Stimulated activated CD4-positive, alpha-beta T cell treated with anti-CD3 and anti-CD28 coated beads, TNF-alpha, amount 100 ng/mL, for 48 hours (primary cell): ENCODE data around the gene ACVR2A.

Source experiments
- DNase-seq, 3 donors: peaks; one replicate each; pipeline ENCODE4 v3.0.0-alpha.2; 2020; ENCODE audit warnings: low read depth in 3 of 3

ACVR2A gene

DNA sequence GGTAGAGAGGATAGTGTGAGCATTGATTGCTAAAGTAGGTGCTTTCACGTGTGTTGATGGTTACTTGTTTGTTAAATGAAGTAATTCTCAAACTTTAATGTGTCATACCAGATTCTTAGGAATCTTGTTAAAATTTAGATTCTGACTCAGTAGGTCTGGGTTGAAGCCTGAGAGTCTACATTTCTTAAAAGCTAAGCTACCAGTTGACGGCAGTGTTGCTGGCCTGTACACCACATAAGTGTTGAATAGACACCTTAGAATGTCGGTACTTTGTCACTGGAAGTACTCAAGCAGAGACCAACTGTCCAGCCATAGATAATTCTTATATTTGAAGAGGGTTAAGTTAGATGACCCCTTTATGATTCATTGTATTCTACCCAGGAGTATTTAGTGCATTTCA is 79.8 kb downstream of the ACVR2A start:
- DNase-seq: no peak

DNA sequence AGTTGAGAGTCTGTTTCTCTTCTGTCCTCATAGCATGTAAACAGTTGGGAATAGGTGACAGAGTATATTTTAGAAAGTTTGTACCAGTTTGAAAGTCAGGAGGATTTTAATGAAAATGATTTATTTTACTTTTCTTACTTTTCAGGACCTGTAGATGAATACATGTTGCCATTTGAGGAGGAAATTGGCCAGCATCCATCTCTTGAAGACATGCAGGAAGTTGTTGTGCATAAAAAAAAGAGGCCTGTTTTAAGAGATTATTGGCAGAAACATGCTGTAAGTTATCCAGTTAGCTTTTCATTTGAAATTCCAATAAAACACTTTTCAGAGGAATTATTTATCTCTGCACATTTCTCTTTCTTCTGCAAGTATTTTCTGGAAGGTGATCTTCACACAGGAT is 81.1 kb downstream of the ACVR2A start:
- DNase-seq: no peak

DNA sequence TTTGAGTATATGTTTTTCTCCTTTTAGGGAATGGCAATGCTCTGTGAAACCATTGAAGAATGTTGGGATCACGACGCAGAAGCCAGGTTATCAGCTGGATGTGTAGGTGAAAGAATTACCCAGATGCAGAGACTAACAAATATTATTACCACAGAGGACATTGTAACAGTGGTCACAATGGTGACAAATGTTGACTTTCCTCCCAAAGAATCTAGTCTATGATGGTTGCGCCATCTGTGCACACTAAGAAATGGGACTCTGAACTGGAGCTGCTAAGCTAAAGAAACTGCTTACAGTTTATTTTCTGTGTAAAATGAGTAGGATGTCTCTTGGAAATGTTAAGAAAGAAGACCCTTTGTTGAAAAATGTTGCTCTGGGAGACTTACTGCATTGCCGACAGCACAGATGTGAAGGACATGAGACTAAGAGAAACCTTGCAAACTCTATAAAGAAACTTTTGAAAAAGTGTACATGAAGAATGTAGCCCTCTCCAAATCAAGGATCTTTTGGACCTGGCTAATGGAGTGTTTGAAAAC is 82.3 kb downstream of the ACVR2A start:
- DNase-seq: no peak

DNA sequence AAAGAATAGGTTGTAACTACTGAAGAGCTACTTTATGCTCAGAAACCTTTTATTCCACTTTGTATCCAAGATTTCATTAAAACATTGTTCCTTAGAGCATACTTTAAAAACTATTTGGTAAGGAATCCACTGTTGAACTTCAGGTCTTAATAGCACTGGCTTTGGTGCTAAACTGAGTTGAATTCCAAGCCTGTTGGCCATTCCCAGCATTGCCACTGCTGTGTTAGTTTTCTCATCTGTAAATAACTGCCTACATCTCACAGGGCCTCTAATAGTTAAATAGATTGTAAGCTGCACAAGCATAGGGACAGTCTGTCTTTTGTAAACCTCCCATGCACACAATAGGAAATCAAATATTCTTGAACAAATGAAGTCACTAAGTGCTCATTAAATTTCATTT is 89.1 kb downstream of the ACVR2A start:
- no peak for DNase-seq

DNA sequence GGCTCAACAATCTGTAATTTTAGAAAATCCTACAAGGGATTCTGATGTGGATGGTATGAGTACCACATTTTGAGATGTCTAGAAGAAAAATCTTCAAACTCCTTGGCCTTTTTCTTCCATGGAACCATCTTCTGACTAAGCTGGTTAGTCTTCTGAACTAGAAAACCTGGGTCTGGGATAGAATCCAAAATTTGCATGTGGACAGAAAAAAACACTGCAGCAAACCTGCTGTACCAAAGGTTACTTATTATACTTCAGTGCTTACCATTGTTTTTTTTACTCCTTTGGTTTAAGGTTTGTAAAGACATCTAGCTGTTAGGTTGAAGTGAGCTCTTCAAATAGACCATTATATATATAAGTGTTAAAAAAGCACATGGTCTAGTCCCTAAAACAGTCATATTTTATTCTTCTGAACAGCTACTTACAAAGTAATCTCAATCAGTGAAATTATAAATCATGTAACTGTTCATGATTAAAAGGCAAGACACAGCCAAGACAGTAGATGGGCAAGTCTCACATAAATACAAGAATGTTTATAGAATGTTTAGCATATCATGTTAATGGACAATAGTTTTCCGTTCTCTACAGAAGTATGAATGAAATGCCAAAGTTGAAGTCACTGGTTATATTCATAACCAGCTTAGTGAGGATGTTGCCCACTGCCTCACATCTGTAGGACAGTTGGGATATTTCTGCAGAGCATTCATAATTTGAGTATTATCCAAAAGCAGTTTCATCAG is 90.2 kb downstream of the ACVR2A start:
- DNase-seq: no peak

DNA sequence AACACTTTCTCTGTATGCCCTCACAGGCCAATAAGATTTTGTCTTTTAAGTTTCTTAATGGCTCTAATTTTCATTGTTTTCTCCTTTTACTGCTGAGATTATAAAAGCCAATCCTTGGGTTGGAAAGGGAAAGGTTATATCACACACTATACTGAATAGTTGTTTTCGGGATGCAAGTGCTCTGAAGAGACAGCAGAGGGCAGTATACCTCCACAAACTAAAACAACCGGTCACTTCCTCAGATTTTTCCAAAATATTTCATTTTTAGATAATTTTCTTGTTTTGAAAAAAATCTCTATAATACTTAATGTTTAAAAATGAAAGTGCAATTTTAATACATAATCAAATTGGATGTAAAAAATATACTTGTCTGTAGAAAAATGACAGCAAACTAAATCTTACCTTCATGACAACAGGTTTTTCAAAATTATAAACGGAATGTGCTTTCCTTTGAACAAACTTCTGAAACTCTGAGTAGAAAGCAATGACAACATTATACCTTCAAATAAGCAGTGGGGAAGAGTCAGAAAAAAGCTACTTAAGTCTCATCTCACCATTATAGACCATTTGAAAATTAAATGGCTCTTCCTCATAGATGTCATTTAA is 93.0 kb downstream of the ACVR2A start:
- DNase-seq: no peak

DNA sequence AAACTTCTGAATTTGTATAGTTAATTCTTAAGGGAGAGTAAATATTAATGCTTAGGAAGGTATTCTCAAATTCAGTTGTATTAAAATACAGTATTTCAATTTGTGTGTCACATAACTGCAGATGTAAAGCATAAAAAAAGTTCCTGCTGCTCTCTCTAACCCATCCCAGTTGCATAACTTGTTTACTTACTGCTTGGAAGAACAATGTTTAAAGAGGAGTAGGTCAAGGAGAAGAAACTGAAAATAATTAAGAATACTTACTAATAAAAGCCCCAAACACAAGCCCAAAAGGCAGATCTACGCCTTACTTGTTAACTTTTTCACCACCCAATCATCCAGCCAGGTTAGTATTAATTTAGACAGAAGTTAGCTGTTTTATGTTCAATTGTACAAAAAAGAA is 94.5 kb downstream of the ACVR2A start:
- DNase-seq: no peak

DNA sequence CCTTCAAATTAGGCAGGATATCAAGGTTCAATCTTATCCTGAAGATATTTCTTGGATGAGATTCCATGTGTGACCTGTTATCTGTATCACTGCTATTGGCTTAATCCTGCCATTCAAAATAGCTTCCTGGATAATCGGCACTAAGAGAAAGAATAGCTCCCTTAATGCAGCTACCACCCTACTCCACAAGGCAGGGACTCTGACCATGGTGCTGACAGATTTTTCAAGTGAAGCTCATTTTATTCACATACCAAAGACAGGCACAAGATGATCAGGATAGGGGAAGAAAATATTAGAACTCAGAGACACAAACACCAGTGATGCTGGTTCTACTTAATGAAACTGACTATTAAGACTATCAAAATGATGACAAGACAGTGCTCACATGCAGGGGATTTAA is 100.8 kb downstream of the ACVR2A start:
- DNase-seq: no peak

DNA sequence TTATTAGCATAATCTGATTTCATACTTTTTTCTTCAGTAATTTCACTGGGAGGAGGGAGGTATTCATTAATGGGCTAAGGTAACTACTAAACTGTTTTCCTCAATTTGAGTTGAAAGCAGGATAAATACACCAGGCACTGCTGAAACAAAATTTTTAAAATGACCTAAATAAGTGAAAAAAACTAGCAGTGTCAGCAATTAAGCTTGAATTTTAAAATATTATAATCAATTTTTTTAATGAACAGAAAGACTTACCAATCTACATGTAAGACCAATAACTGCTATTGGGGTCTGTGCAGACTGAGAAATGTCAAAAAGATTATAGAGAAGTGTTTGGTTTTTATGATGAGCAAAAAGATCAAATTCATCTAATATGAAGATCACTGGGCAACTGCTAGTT is 107.3 kb downstream of the ACVR2A start:
- no peak for DNase-seq

DNA sequence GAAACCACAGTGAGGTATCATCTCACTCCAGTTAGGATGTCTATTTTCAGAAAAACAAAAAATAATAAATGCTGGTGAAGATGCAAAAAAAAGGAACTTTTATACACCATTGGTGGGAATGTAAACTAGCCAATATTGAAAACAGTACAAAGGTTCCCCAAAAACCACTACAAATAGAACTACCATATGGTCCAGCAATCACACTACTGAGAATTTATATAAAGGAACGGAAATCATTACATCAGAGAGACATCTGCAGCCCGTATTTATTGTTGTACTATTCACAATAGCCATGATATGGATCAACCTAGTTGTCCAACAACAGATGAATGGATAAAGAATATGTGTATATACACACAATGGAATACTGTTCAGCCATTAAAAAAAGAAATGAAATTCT is 123.7 kb downstream of the ACVR2A start:
- no peak for DNase-seq

DNA sequence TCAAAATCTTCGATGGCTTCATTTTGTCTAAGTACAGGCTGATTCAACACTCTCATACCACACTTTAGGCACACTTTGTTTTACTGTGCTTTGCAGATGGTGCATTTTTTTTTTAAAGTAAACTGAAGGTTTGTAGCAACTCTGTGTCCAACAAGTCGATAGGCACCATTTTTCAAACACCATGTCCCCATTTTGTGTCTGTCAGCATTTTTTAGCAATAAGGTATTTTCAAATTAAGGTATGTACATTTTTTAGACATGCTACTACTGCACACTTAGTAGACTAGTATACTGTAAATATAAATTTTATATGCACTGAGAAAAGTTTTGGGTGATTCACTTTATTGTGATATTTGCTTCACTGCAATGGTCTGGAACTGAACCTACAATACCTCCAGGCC is 131.3 kb downstream of the ACVR2A start:
- DNase-seq: no peak

DNA sequence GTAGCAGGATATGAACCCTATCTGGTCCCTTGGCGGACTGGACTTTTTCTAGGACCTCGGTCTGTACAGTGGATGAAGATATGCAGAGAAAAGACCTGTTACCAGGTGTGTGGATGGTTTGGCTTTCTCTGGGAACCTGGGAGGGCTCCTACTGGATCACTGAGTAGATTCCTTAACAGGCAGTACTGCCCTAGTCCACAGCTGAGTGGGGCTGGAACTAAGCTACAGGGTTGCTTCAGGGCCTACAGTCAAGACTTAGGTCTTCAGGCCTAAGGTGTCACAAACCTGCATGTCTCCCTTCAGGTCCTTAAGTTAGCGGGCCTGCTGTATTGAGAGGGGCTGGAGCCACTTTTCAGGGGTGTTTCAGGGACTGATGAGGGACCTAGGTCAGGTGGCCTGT is 132.8 kb downstream of the ACVR2A start:
- DNase-seq: no peak
